ENCODE results near the gene MYO5B. TPM values are rescaled to one million over a fixed set of nuclear protein-coding genes. Genes with fewer than 3 reads are reported as not detected.

The MYO5B gene
- total and polyA plus RNA-seq, 10 of the 15 experiments (the other 5 are each of a cell fraction or from before 2014, with no cell fraction given): 2.5 to 4.5 (median 3.3) TPM

DNA sequence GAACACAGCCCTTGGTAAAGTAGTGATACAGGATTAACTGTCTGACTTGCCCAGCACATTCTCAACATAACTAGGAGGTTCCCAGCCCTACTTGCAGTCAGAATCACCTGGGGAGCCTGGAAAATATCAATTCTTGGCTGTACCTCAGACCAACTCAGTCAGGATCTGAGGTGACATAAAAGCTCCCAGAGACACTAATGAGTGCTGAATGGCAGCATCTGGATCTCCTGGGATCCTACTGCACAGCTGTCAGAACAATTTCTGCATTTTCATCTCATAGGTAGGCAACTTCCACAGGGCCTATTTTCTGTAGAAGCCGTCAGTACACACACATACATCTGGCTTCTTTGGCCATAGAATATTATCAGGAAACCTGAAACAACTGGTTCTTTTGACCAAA is 138.8 kb downstream of the MYO5B start:
- 28% methylated on average over 1 of the region's 1 CpG for WGBS (ENCODE audit: insufficient coverage, insufficient replicate concordance, low lambda C conversion rate, missing lambda C conversion rate)
- Histone ChIP-seq H4K20me1 (ENCODE audit: control insufficient read depth, insufficient read depth) (no peaks in the 10 kb centered on the region), H2AFZ (ENCODE audit: control insufficient read depth, low read depth, low read length) (no peak overlapping the region), H3K4me2 (ENCODE audit: control insufficient read depth, insufficient read depth) (no peak overlapping the region), H3K27ac (ENCODE audit: control insufficient read depth, insufficient read depth) (no peak overlapping the region), H3K9me3 (replicated peaks; ENCODE audit: control insufficient read depth, insufficient read depth, low read length) (no peaks in the 10 kb centered on the region), H3K4me1 (ENCODE audit: control insufficient read depth, insufficient read depth, low read length) (no peaks in the 10 kb centered on the region), H3K79me2 (ENCODE audit: control insufficient read depth, insufficient read depth, low read length) (no peaks in the 10 kb centered on the region), H3K9ac (ENCODE audit: control insufficient read depth, insufficient read depth, low read length) (no peak overlapping the region), H3K4me3 (no peak overlapping the region), H3K36me3 (ENCODE audit: control insufficient read depth in 2 of 2, insufficient read depth in 2 of 2, low read length in 1 of 2) (no peaks in the 10 kb centered on the region), H3K27me3 (replicated peaks in 1 of 2; ENCODE audit: control insufficient read depth in 2 of 2, insufficient read depth in 2 of 2, low read length in 1 of 2) (no peaks in the 10 kb centered on the region; a peak in 1 of 4 replicates)
- ATAC-seq: no peak
- POLR2A ChIA-PET: no interaction called here
- SMC1A ChIA-PET (ENCODE audit: uncharacterized antibody, unreplicated experiment): interaction anchor here (0.6 to 1.9 kb wide), 3 partner anchors 10 to 87 kb away, joined by 3 to 4 read pairs (median 3); no protein-coding TSS in a partner anchor
- TF ChIP-seq EGR1 (IDR thresholded peaks at IDR 0.05; ENCODE audit: borderline replicate concordance in 1 of 2, low read depth in 2 of 2, low read length in 2 of 2) (no peak), EED (IDR thresholded peaks at IDR 0.05; ENCODE audit: low read depth) (no peak), SUZ12 (IDR thresholded peaks at IDR 0.05; ENCODE audit: unreplicated experiment) (no peak), DPF2 (IDR thresholded peaks at IDR 0.05) (no peak), ETV6 (conservative IDR thresholded peaks at IDR 0.05 in 1 of 2, IDR thresholded peaks at IDR 0.05 in 1 of 2; ENCODE audit: borderline replicate concordance in 1 of 2, low read depth in 1 of 2) (no peak), SIX5 (IDR thresholded peaks at IDR 0.05; ENCODE audit: low read depth, low read length, severe bottlenecking) (no peak), NFYA (IDR thresholded peaks at IDR 0.05; ENCODE audit: borderline replicate concordance, low read depth, low read length) (no peak), MTA3 (IDR thresholded peaks at IDR 0.05; ENCODE audit: borderline replicate concordance, low read length) (no peak), ZNF274 (IDR thresholded peaks at IDR 0.05; ENCODE audit: insufficient read depth, insufficient read length) (no peak), CEBPB (IDR thresholded peaks at IDR 0.05; ENCODE audit: borderline replicate concordance in 1 of 2, low read depth in 2 of 2, low read length in 2 of 2) (no peak), SMARCA5 (IDR thresholded peaks at IDR 0.05) (no peak), SRF (IDR thresholded peaks at IDR 0.05; ENCODE audit: low read depth in 2 of 2, low read length in 2 of 2) (no peak)
- TF ChIP-seq, protein P1, sequence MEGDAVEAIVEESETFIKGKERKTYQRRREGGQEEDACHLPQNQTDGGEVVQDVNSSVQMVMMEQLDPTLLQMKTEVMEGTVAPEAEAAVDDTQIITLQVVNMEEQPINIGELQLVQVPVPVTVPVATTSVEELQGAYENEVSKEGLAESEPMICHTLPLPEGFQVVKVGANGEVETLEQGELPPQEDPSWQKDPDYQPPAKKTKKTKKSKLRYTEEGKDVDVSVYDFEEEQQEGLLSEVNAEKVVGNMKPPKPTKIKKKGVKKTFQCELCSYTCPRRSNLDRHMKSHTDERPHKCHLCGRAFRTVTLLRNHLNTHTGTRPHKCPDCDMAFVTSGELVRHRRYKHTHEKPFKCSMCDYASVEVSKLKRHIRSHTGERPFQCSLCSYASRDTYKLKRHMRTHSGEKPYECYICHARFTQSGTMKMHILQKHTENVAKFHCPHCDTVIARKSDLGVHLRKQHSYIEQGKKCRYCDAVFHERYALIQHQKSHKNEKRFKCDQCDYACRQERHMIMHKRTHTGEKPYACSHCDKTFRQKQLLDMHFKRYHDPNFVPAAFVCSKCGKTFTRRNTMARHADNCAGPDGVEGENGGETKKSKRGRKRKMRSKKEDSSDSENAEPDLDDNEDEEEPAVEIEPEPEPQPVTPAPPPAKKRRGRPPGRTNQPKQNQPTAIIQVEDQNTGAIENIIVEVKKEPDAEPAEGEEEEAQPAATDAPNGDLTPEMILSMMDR (IDR thresholded peaks at IDR 0.05 in 2 of 3, conservative IDR thresholded peaks at IDR 0.05 in 1 of 3; ENCODE audit: control insufficient read depth in 2 of 3, extremely low read depth in 1 of 3, insufficient read depth in 1 of 3, low read depth in 3 of 3, low read length in 3 of 3): no peak
- TF ChIP-seq, protein P2, sequence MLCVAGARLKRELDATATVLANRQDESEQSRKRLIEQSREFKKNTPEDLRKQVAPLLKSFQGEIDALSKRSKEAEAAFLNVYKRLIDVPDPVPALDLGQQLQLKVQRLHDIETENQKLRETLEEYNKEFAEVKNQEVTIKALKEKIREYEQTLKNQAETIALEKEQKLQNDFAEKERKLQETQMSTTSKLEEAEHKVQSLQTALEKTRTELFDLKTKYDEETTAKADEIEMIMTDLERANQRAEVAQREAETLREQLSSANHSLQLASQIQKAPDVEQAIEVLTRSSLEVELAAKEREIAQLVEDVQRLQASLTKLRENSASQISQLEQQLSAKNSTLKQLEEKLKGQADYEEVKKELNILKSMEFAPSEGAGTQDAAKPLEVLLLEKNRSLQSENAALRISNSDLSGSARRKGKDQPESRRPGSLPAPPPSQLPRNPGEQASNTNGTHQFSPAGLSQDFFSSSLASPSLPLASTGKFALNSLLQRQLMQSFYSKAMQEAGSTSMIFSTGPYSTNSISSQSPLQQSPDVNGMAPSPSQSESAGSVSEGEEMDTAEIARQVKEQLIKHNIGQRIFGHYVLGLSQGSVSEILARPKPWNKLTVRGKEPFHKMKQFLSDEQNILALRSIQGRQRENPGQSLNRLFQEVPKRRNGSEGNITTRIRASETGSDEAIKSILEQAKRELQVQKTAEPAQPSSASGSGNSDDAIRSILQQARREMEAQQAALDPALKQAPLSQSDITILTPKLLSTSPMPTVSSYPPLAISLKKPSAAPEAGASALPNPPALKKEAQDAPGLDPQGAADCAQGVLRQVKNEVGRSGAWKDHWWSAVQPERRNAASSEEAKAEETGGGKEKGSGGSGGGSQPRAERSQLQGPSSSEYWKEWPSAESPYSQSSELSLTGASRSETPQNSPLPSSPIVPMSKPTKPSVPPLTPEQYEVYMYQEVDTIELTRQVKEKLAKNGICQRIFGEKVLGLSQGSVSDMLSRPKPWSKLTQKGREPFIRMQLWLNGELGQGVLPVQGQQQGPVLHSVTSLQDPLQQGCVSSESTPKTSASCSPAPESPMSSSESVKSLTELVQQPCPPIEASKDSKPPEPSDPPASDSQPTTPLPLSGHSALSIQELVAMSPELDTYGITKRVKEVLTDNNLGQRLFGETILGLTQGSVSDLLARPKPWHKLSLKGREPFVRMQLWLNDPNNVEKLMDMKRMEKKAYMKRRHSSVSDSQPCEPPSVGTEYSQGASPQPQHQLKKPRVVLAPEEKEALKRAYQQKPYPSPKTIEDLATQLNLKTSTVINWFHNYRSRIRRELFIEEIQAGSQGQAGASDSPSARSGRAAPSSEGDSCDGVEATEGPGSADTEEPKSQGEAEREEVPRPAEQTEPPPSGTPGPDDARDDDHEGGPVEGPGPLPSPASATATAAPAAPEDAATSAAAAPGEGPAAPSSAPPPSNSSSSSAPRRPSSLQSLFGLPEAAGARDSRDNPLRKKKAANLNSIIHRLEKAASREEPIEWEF (IDR thresholded peaks at IDR 0.05; ENCODE audit: insufficient replicate concordance, low read depth, low read length): no peak
- TF ChIP-seq, protein P3, sequence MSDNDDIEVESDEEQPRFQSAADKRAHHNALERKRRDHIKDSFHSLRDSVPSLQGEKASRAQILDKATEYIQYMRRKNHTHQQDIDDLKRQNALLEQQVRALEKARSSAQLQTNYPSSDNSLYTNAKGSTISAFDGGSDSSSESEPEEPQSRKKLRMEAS (IDR thresholded peaks at IDR 0.05; ENCODE audit: low read depth, low read length): no peak
- CTCF ChIA-PET: interaction anchor here (0.8 to 2.2 kb wide), 6 partner anchors 20 to 301 kb away, joined by 3 to 12 read pairs (median 3); no protein-coding TSS in a partner anchor
- RAD21 ChIA-PET (ENCODE audit: unreplicated experiment): interaction anchor here (0.7 to 1.7 kb wide), 4 partner anchors 37 to 146 kb away, joined by 3 to 5 read pairs (median 4); partner anchors contain the start of gene MYO5B
- no peak for DNase-seq (ENCODE audit: low read depth, low spot score)
- BruUV-seq (replicated peaks): no TSS peak
- intact Hi-C loops (cut with micrococcal nuclease; ENCODE audit: unreplicated experiment): no loop called here
- FAIRE-seq: no peak
- in situ Hi-C loops (cut with MboI): no loop called here
